Trophoblast cell (in vitro differentiated cells and primary cell): ENCODE results near the gene SLC30A4. TPM values are rescaled to one million over a fixed set of nuclear protein-coding genes. Genes with fewer than 3 reads are reported as not detected.

Source experiments
- DNase-seq, 2 donors: peaks; one replicate each; pipeline ENCODE4 v3.0.0-alpha.2; 2016
- H2AFZ ChIP-seq: 2 replicates; pipeline ENCODE4 v1.6.1; 2013; ENCODE audit warnings: low read length, moderate library complexity, mild to moderate bottlenecking; ENCODE audit not compliant: insufficient read depth, poor library complexity
- H2AK5ac ChIP-seq: 2 replicates; pipeline ENCODE4 v1.6.1; 2013; ENCODE audit warnings: mild to moderate bottlenecking, low read length
- H2BK120ac ChIP-seq: 2 replicates; pipeline ENCODE4 v1.6.1; 2013; ENCODE audit warnings: low read length, mild to moderate bottlenecking, moderate library complexity; ENCODE audit not compliant: insufficient read depth, poor library complexity
- H2BK12ac ChIP-seq: 2 replicates; pipeline ENCODE4 v1.6.1; 2013; ENCODE audit warnings: mild to moderate bottlenecking, low read length, moderate library complexity
- H2BK5ac ChIP-seq: 2 replicates; pipeline ENCODE4 v1.6.1; 2013; ENCODE audit warnings: low read length, low read depth, moderate library complexity, mild to moderate bottlenecking; ENCODE audit not compliant: poor library complexity
- H3K14ac ChIP-seq: 2 replicates; pipeline ENCODE4 v1.6.1; 2013; ENCODE audit warnings: mild to moderate bottlenecking, low read length
- H3K18ac ChIP-seq: 2 replicates; pipeline ENCODE4 v1.6.1; 2013; ENCODE audit warnings: mild to moderate bottlenecking, low read length
- H3K23ac ChIP-seq: 2 replicates; pipeline ENCODE4 v1.6.1; 2013; ENCODE audit warnings: low read length
- H3K27ac ChIP-seq: 2 replicates; pipeline ENCODE4 v1.5.1; 2013; ENCODE audit warnings: low read depth, mild to moderate bottlenecking, inconsistent platforms, low read length, moderate library complexity
- H3K27me3 ChIP-seq: 2 replicates; pipeline ENCODE4 v1.6.1; 2013; ENCODE audit warnings: inconsistent platforms, mild to moderate bottlenecking, low read length, moderate library complexity; ENCODE audit not compliant: insufficient read depth
- H3K36me3 ChIP-seq, 2 experiments: 1 replicate in 1 of 2; 2 replicates in 1 of 2; pipeline ENCODE4 v1.6.1; 2013; ENCODE audit warnings: low read length in 2 of 2, mild to moderate bottlenecking in 2 of 2, moderate library complexity in 1 of 2; ENCODE audit not compliant: insufficient read depth in 2 of 2, control insufficient read depth in 1 of 2
- H3K4ac ChIP-seq: 2 replicates; pipeline ENCODE4 v1.6.1; 2013; ENCODE audit warnings: low read depth, mild to moderate bottlenecking, low read length, moderate library complexity
- H3K4me1 ChIP-seq, 2 experiments: 1 replicate in 1 of 2; 2 replicates in 1 of 2; pipeline ENCODE4 v1.6.1; 2013; ENCODE audit warnings: low read length in 2 of 2, mild to moderate bottlenecking in 2 of 2, moderate library complexity in 1 of 2; ENCODE audit not compliant: insufficient read depth in 2 of 2, control insufficient read depth in 1 of 2
- H3K4me2 ChIP-seq: 2 replicates; pipeline ENCODE4 v1.6.1; 2013; ENCODE audit warnings: inconsistent platforms, mild to moderate bottlenecking, low read length, moderate library complexity
- H3K4me3 ChIP-seq: 2 replicates; pipeline ENCODE4 v1.5.1; 2013; ENCODE audit warnings: mild to moderate bottlenecking, low read depth, low read length, inconsistent platforms
- H3K79me1 ChIP-seq: one replicate; pipeline ENCODE4 v1.6.1; 2013; ENCODE audit warnings: low read length
- H3K79me2 ChIP-seq: 2 replicates; pipeline ENCODE4 v1.6.1; 2013; ENCODE audit warnings: low read length, mild to moderate bottlenecking; ENCODE audit not compliant: control insufficient read depth, insufficient read depth, poor library complexity
- H3K9ac ChIP-seq: 2 replicates; pipeline ENCODE4 v1.6.1; 2013; ENCODE audit warnings: mild to moderate bottlenecking, low read length
- H3K9me3 ChIP-seq: 2 replicates; pipeline ENCODE4 v1.6.1; 2013; ENCODE audit warnings: low read depth, mild to moderate bottlenecking, control low read depth, inconsistent platforms, low read length; ENCODE audit not compliant: insufficient read depth
- H4K12ac ChIP-seq: 2 replicates; pipeline ENCODE4 v1.6.1; 2013; ENCODE audit warnings: low read depth, mild to moderate bottlenecking, low read length, moderate library complexity
- H4K8ac ChIP-seq: 2 replicates; pipeline ENCODE4 v1.6.1; 2013; ENCODE audit warnings: low read depth, mild to moderate bottlenecking, low read length, moderate library complexity
- H4K91ac ChIP-seq: one replicate; pipeline ENCODE4 v1.6.1; 2013; ENCODE audit warnings: low read depth, mild to moderate bottlenecking, low read length, moderate library complexity
- WGBS: extraction: QIAGEN DNeasy Blood & Tissue Kit; methylation state at CpG from one replicate; pipeline ENCODE4 v1.1.7; 2013; ENCODE audit warnings: missing lambda C conversion rate; ENCODE audit not compliant: insufficient read length, insufficient coverage; ENCODE audit errors: extremely low coverage; 5-methylcytosine and 5-hydroxymethylcytosine counted together
- polyA plus RNA-seq: library from polyadenylated mRNA; stranded (reverse); fragments of 200-250 nt; gene quantifications from 2 replicates; pipeline ENCODE4 v1.2.3, GENCODE V29; 2013

SLC30A4 gene, protein sequence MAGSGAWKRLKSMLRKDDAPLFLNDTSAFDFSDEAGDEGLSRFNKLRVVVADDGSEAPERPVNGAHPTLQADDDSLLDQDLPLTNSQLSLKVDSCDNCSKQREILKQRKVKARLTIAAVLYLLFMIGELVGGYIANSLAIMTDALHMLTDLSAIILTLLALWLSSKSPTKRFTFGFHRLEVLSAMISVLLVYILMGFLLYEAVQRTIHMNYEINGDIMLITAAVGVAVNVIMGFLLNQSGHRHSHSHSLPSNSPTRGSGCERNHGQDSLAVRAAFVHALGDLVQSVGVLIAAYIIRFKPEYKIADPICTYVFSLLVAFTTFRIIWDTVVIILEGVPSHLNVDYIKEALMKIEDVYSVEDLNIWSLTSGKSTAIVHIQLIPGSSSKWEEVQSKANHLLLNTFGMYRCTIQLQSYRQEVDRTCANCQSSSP
- 0.36 and 0.42 TPM in 2 replicates for polyA plus RNA-seq

DNA sequence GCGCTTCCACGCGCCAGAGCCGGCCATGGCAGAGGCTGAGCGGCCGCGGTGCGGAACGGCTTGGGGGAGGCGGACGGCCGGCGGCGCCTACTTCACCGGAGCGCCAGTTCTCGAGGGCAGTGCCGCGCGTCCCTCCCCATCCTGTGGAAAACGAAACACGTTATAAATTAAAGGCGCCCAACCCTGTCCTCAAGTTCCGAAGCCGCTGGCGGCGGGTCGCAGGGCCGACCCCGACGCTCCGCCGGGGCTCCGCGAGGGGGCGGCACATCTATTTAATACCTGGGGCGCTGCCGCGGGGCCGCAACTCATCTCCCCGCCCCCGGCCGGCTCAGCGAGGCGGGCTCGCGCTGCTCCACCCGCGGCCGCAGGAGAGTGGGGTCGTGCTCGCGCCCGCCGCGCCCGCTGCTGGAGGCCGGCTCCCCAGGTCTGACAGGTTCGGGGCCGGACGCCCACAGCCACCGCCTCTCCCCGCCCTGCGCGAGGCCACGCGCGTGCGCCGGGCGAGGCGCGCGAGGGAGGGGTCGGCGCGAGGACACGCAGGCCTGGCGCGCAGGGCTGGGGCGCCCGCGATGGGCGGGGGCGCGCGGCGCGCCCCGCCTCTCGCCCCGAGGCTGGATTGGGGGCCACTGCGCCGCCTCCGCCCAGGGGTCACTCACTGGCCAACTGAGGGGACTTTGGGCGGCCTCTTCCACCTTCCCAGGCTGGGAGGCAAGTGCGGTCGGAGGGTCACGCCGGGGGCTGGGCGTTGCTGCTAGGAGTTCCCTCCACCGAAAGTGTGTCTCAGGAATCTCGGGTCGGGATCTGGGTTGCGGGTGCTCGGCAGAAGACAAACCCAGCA, at the start of gene SLC30A4:
Gene SLC30A4, minus strand, starts transcription at position 428 of the 838 bp plus-strand sequence. Its CDS starts 401 bp downstream, at position 27.
- Histone ChIP-seq H4K12ac (peak within 1 kb of the TSS; percentile 66), H3K27me3 (peaks cover 23% of the 10 kb centered on the region), H3K79me1 (peaks cover 3% of the 10 kb centered on the region), H3K23ac (no peak within 1 kb of the TSS), H3K79me2 (peaks cover 2% of the 10 kb centered on the region), H3K4me3 (peak within 1 kb of the TSS; percentile 76), H2BK5ac (no peak within 1 kb of the TSS), H3K9ac (peak within 1 kb of the TSS; percentile 47), H3K14ac (peak within 1 kb of the TSS; percentile 54), H3K9me3 (no peaks in the 10 kb centered on the region), H3K4ac (no peak within 1 kb of the TSS), H2AFZ (peak within 1 kb of the TSS; percentile 83), H3K27ac (no peak within 1 kb of the TSS), H4K8ac (peak within 1 kb of the TSS; percentile 76), H4K91ac (peak within 1 kb of the TSS; percentile 53), H3K36me3 (no peaks in the 10 kb centered on the region), H2BK120ac (peak within 1 kb of the TSS; percentile 41), H3K4me2 (peak within 1 kb of the TSS; percentile 99), H3K4me1 (peaks cover 3 to 7% of the 10 kb centered on the region in 2 experiments), H2BK12ac (peak within 1 kb of the TSS; percentile 27), H3K18ac (peak within 1 kb of the TSS; percentile 73), H2AK5ac (no peak within 1 kb of the TSS)
- no CpG with 5 or more reads among the region's 106 CpGs for whole genome bisulfite sequencing
- peak; percentile 66 to 81 for DNase-seq

DNA sequence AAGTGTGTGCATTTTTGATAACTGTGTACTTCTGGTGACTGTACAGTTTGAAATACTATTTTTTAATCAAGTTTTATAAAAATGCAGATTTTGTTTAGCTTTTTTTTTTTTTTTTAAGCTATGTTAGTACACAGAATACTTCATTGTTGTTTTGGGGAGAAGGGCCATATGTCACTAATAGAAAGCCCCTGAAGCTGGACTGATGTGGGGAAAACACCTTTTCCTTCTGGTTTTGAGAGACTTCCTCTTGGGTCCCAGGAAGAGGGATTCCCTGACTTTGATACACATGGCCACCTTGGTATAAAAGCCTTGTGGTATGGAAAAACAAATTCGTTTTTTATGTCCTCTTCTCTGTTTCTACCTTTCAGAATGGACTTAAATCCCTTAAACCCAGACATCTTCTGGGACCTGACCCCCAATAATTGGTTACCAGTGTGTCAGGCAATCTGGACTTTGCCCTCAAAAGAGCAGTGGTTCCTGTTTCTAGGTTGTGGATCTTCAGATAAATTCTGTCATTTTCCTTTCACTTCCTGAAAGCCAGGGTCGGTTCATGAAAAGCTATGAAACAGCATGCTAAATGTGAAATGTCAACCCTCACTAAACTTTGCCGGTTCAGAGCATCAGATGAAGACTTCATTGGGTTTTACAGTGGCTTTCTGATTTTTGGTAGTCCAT, 33.5 kb upstream of the SLC30A4 start:
- H3K36me3 ChIP-seq, result no peaks in the 10 kb centered on the region
- H3K9me3 ChIP-seq, result no peaks in the 10 kb centered on the region
- H3K4me2 ChIP-seq, result no peak overlapping the region
- H4K91ac ChIP-seq, result no peak overlapping the region
- no peak overlapping the region for H2BK120ac ChIP-seq
- no peak overlapping the region for H2AK5ac ChIP-seq
- H3K4ac ChIP-seq, result no peak overlapping the region
- no peaks in the 10 kb centered on the region for H3K4me1 ChIP-seq
- H3K14ac ChIP-seq, result no peak overlapping the region
- H3K79me1 ChIP-seq, result no peaks in the 10 kb centered on the region
- H3K27ac ChIP-seq, result no peak overlapping the region
- no CpG with 5 or more reads among the region's 3 CpGs for WGBS
- no peak for DNase-seq
- H2BK12ac ChIP-seq, result no peak overlapping the region
- no peaks in the 10 kb centered on the region for H3K27me3 ChIP-seq
- H3K23ac ChIP-seq, result no peak overlapping the region
- H3K79me2 ChIP-seq, result no peaks in the 10 kb centered on the region
- H3K18ac ChIP-seq, result no peak overlapping the region
- no peak overlapping the region for H4K8ac ChIP-seq
- no peak overlapping the region for H4K12ac ChIP-seq
- no peak overlapping the region for H2AFZ ChIP-seq
- H3K9ac ChIP-seq, result no peak overlapping the region
- no peak overlapping the region for H3K4me3 ChIP-seq
- no peak overlapping the region for H2BK5ac ChIP-seq

- WGBS, result no CpG with 5 or more reads among the region's 3 CpGs
Observed at GRCh38 chr15:45551676-45552075, 29.1 kb upstream of the SLC30A4 start.

GRCh38 chr15:45550436-45550835, 27.9 kb upstream of the SLC30A4 start:
- no CpG with 5 or more reads among the region's 3 CpGs for WGBS
- Histone ChIP-seq H3K23ac (no peak overlapping the region), H2BK120ac (no peak overlapping the region), H2BK5ac (no peak overlapping the region), H3K27me3 (no peaks in the 10 kb centered on the region), H2BK12ac (no peak overlapping the region), H3K27ac (no peak overlapping the region), H3K4me3 (no peak overlapping the region), H3K4ac (no peak overlapping the region), H3K4me1 (no peaks in the 10 kb centered on the region), H4K91ac (no peak overlapping the region), H2AK5ac (no peak overlapping the region), H3K79me2 (no peaks in the 10 kb centered on the region), H2AFZ (no peak overlapping the region), H3K9me3 (no peaks in the 10 kb centered on the region), H4K8ac (no peak overlapping the region), H3K36me3 (no peaks in the 10 kb centered on the region), H3K14ac (no peak overlapping the region), H3K18ac (no peak overlapping the region), H3K79me1 (no peaks in the 10 kb centered on the region), H4K12ac (no peak overlapping the region), H3K9ac (no peak overlapping the region), H3K4me2 (no peak overlapping the region)
- DNase-seq, result peak in 1 of 2 donors; percentile 48

More at GRCh38 chr15:45551676-45552075, 29.1 kb upstream of the SLC30A4 start:
- H3K36me3 ChIP-seq, result no peaks in the 10 kb centered on the region
- H3K9ac ChIP-seq, result no peak overlapping the region
- no peak overlapping the region for H3K27ac ChIP-seq
- no peaks in the 10 kb centered on the region for H3K9me3 ChIP-seq
- H4K12ac ChIP-seq, result no peak overlapping the region
- no peak overlapping the region for H2BK5ac ChIP-seq
- no peak overlapping the region for H2BK120ac ChIP-seq
- H2AK5ac ChIP-seq, result no peak overlapping the region
- no peak overlapping the region for H3K18ac ChIP-seq
- no peak overlapping the region for H2BK12ac ChIP-seq
- H3K14ac ChIP-seq, result no peak overlapping the region
- H3K4ac ChIP-seq, result no peak overlapping the region
- H2AFZ ChIP-seq, result no peak overlapping the region
- DNase-seq, result no peak
- H3K4me2 ChIP-seq, result no peak overlapping the region
- no peaks in the 10 kb centered on the region for H3K27me3 ChIP-seq
- H3K4me1 ChIP-seq, result no peaks in the 10 kb centered on the region
- no peak overlapping the region for H3K4me3 ChIP-seq
- H3K79me2 ChIP-seq, result no peaks in the 10 kb centered on the region
- no peak overlapping the region for H4K91ac ChIP-seq
- H3K23ac ChIP-seq, result no peak overlapping the region
- no peaks in the 10 kb centered on the region for H3K79me1 ChIP-seq
- H4K8ac ChIP-seq, result no peak overlapping the region
